Bronchial epithelial cell (primary cell): ENCODE measurements around the gene MYBPC1. TPM values are rescaled to one million over a fixed set of nuclear protein-coding genes. Genes with fewer than 3 reads are reported as not detected.

Experiments used
- DNase-seq: peaks from one replicate; pipeline ENCODE4 v3.0.0-alpha.2; 2010; ENCODE audit warnings: low read depth
- FAIRE-seq: peaks from 2 replicates; lab custom pipeline; 2011; peaks lifted over from hg19 to GRCh38; lab: Jason Lieb, UNC
- H3K27me3 ChIP-seq: 2 replicates; pipeline ENCODE4 v1.5.1; 2011; ENCODE audit warnings: low read length; ENCODE audit not compliant: control insufficient read depth, insufficient read depth
- H3K36me3 ChIP-seq: 2 replicates; pipeline ENCODE4 v1.5.1; 2011; ENCODE audit warnings: low read length; ENCODE audit not compliant: control insufficient read depth, insufficient read depth
- H3K4me3 ChIP-seq: 2 replicates; pipeline ENCODE4 v1.5.1; 2011; ENCODE audit warnings: mild to moderate bottlenecking, low read depth, low read length, control low read depth
- total RNA-seq: library from RNA; depleted of rRNA; stranded (reverse); fragments of >200 nt; gene quantifications from 2 replicates; pipeline ENCODE4 v1.2.1, GENCODE V29; 2014
- TF ChIP-seq, protein P1 (sequence below): IDR thresholded peaks from 2 replicates; pipeline ENCODE4 v1.5.1; 2011; ENCODE audit warnings: mild to moderate bottlenecking, moderate library complexity, low read length, control low read depth, inconsistent platforms; ENCODE audit not compliant: insufficient read depth, severe bottlenecking

The MYBPC1 gene
- total RNA-seq, 1 donor from 2014 or later: not detected

DNA sequence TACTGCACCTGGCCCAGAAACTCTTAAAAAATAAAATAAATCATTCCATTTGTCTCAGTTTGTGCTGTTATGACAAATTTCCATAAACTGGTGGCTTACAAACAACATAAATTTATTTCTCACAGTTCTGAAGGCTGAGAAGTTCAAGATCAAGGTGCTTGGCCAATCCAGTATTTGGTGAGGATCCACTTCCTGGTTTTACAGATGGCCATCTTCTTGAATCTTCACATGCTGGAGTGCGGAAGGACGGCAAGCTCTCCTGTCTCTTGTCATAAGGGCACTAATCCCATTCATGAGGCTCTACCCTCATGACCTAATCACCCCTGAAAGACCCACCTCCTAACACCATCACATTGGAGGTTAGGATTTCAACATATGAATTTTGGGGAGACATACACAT is 29.9 kb upstream of the MYBPC1 start:
- Histone ChIP-seq H3K27me3 (peaks cover 3% of the 10 kb centered on the region), H3K4me3 (no peak overlapping the region), H3K36me3 (no peaks in the 10 kb centered on the region)
- DNase-seq: no peak
- no peak for FAIRE-seq
- TF ChIP-seq, protein P1, sequence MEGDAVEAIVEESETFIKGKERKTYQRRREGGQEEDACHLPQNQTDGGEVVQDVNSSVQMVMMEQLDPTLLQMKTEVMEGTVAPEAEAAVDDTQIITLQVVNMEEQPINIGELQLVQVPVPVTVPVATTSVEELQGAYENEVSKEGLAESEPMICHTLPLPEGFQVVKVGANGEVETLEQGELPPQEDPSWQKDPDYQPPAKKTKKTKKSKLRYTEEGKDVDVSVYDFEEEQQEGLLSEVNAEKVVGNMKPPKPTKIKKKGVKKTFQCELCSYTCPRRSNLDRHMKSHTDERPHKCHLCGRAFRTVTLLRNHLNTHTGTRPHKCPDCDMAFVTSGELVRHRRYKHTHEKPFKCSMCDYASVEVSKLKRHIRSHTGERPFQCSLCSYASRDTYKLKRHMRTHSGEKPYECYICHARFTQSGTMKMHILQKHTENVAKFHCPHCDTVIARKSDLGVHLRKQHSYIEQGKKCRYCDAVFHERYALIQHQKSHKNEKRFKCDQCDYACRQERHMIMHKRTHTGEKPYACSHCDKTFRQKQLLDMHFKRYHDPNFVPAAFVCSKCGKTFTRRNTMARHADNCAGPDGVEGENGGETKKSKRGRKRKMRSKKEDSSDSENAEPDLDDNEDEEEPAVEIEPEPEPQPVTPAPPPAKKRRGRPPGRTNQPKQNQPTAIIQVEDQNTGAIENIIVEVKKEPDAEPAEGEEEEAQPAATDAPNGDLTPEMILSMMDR: no peak

DNA sequence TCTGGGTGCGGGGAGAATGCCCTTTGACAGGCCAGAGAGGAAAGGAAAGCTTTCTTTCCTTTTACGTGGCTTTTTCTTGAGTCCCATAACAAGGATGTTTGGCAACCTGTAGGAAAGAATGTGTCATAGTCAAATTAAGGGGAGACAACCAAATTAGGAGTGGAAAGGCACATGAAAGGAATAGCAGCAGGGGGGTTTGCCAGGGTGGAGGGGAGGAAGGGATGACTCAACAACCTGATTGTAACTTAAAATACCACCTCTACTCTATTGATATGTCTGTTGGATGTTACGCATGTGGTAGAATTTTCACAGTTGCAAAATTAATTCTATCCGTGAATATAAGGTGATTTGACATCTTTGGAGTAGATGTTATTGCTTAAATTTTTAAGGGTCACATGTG is 28.5 kb upstream of the MYBPC1 start:
- H3K27me3 ChIP-seq: peaks cover 3% of the 10 kb centered on the region
- H3K36me3 ChIP-seq: no peaks in the 10 kb centered on the region
- H3K4me3 ChIP-seq: no peak overlapping the region
- TF ChIP-seq, protein P1: no peak
- FAIRE-seq (no peak), DNase-seq (no peak)

DNA sequence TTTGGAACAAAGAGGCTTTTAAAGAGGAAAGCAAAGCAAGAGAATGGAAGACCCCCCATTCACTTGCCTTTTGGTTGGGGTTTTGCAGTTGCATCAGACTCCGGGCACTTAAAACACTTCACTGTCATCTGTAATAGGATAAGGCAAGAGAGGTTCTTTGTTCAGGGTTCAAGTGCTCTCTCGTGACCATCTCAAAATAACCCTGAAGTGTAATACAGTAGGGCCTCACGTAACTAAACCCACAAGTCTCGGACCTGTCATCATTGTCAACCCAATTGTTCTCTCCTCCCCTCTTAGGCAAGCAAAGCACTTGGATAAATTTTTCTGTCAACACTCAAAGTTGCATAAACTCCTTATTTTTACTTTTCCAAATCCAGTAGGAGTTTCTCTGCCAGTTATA is 26.9 kb upstream of the MYBPC1 start:
- DNase-seq (no peak), FAIRE-seq (no peak)
- Histone ChIP-seq H3K4me3 (no peak overlapping the region), H3K27me3 (peaks cover 3% of the 10 kb centered on the region), H3K36me3 (no peaks in the 10 kb centered on the region)
- TF ChIP-seq, protein P1: no peak

DNA sequence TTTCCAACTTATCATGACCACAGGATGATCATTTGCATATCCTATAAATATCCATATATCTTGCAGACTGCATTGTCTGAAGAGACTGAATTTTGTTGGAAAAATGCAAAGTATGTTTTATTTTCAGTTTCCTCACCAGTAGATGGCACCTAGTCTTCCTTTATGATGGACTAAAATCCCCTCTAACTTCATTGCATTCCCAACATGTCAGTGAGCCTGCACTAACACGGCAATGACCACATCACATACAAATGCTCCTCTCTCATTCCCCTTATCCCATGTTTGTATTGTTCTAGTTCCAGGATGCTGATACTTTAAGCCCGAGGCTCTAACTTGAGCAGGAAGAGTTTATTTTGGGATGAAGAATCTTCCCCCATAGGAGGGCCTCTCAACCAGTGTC is 24.7 kb upstream of the MYBPC1 start:
- Histone ChIP-seq H3K36me3 (no peaks in the 10 kb centered on the region), H3K27me3 (peaks cover 3% of the 10 kb centered on the region), H3K4me3 (no peak overlapping the region)
- DNase-seq (peak; percentile 53), FAIRE-seq (no peak)
- TF ChIP-seq, protein P1: peak; percentile 12

DNA sequence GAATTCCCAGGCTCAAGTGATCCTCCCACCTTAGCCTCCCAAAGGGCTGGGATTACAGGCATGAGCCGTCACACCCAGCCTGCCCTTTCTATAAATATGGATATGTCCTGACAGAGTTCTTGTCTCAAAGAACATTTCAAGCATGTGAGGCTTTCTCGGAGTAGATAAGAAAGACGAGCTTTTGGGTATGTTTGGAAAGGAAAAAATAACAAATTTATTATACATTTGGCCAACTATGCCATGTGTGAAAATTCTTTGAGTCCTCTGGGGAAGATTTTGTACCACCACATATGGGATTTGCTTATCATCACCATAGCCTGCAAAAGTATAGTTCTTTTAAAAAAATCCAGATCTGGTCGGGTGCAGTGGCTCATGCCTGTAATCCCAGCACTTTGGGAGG is 23.7 kb upstream of the MYBPC1 start:
- H3K4me3 ChIP-seq: no peak overlapping the region
- TF ChIP-seq, protein P1: no peak
- no peaks in the 10 kb centered on the region for H3K36me3 ChIP-seq
- FAIRE-seq: no peak
- peaks cover 3% of the 10 kb centered on the region for H3K27me3 ChIP-seq
- no peak for DNase-seq

DNA sequence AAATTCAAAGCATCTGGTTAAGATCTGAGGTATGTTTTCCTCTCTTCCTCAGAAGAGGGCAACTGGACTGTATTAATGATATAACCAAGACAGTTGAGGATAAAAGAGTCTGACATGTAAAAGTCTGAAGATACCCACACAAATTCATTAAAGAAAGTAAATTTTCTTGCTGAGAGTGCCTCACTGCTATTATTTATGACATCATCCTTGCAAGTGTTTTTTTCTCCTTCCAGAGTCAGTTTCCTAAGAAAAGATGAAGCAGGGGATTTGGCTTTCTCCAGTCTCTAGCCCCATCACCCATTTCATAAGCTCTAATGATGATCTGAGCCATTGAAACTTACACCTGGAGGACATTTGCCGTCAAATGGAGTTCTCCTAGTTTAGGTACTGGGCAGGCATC is 21.0 kb upstream of the MYBPC1 start:
- no peak for FAIRE-seq
- no peaks in the 10 kb centered on the region for H3K27me3 ChIP-seq
- TF ChIP-seq, protein P1: no peak
- no peak overlapping the region for H3K4me3 ChIP-seq
- DNase-seq: no peak
- H3K36me3 ChIP-seq: no peaks in the 10 kb centered on the region
